Neural crest cell (in vitro differentiated cells): Measurements from ENCODE around the gene SPDYC. TPM values are rescaled to one million over a fixed set of nuclear protein-coding genes. Genes with fewer than 3 reads are reported as not detected.
A peak's percentile ranks its signal among the peaks of the same experiment; 100 is the strongest.

Experiments used
- DNase-seq: peaks from one replicate; pipeline ENCODE4 v3.0.0; 2021; ENCODE audit warnings: low read depth, mixed read lengths, low spot score
- H3K27ac Mint-ChIP-seq: one replicate; pipeline ENCODE4 v1.8.0; 2021; ENCODE audit warnings: mild to moderate bottlenecking, mixed read lengths; ENCODE audit not compliant: unreplicated experiment
- H3K27me3 Mint-ChIP-seq: 2 replicates; pipeline ENCODE4 v1.8.0; 2021; ENCODE audit warnings: low read depth, mild to moderate bottlenecking, mixed read lengths
- H3K36me3 Mint-ChIP-seq: 2 replicates; pipeline ENCODE4 v1.8.0; 2021; ENCODE audit warnings: low read depth, mild to moderate bottlenecking, mixed read lengths
- H3K4me1 Mint-ChIP-seq: 2 replicates; pipeline ENCODE4 v1.8.0; 2021; ENCODE audit warnings: mixed read lengths
- H3K4me3 Mint-ChIP-seq: one replicate; pipeline ENCODE4 v1.8.0; 2021; ENCODE audit warnings: mild to moderate bottlenecking, mixed read lengths
- H3K9me3 Mint-ChIP-seq: 2 replicates; pipeline ENCODE4 v1.8.0; 2021; ENCODE audit warnings: mixed read lengths
- total RNA-seq: library from RNA; stranded (reverse); gene quantifications from 2 replicates; pipeline ENCODE4 v1.2.1, GENCODE V29; 2021
- TF ChIP-seq, protein P1 (sequence below): fragments of 200-600 bp; sonication (generic); conservative IDR thresholded peaks from 2 replicates; pipeline ENCODE4 v1.5.0; 2021; ENCODE audit warnings: antibody characterized with exemption, mild to moderate bottlenecking

Gene SPDYC
- total RNA-seq, 1 donor from 2014 or later = not detected

DNA sequence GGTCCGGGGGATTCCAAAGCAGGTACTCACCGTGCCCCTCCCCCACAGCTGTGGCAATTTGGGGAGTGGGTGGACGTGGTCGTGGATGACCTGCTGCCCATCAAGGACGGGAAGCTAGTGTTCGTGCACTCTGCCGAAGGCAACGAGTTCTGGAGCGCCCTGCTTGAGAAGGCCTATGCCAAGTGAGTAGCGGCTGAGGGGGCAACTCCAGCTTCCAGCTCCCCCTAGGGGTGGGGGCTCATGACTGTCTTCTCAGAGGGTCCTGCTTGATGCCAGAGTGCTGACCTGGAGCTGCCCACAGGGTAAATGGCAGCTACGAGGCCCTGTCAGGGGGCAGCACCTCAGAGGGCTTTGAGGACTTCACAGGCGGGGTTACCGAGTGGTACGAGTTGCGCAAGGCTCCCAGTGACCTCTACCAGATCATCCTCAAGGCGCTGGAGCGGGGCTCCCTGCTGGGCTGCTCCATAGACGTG is 15.9 kb downstream of the SPDYC start:
- TF ChIP-seq, protein P1, sequence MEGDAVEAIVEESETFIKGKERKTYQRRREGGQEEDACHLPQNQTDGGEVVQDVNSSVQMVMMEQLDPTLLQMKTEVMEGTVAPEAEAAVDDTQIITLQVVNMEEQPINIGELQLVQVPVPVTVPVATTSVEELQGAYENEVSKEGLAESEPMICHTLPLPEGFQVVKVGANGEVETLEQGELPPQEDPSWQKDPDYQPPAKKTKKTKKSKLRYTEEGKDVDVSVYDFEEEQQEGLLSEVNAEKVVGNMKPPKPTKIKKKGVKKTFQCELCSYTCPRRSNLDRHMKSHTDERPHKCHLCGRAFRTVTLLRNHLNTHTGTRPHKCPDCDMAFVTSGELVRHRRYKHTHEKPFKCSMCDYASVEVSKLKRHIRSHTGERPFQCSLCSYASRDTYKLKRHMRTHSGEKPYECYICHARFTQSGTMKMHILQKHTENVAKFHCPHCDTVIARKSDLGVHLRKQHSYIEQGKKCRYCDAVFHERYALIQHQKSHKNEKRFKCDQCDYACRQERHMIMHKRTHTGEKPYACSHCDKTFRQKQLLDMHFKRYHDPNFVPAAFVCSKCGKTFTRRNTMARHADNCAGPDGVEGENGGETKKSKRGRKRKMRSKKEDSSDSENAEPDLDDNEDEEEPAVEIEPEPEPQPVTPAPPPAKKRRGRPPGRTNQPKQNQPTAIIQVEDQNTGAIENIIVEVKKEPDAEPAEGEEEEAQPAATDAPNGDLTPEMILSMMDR = no peak
- H3K36me3 Mint-ChIP-seq = no peaks in the 10 kb centered on the region
- no peaks in the 10 kb centered on the region for H3K9me3 Mint-ChIP-seq
- H3K4me1 Mint-ChIP-seq = peaks cover 17% of the 10 kb centered on the region
- no peak overlapping the region for H3K4me3 Mint-ChIP-seq
- no peak overlapping the region for H3K27ac Mint-ChIP-seq
- peaks cover 6% of the 10 kb centered on the region for H3K27me3 Mint-ChIP-seq
- DNase-seq = no peak

DNA sequence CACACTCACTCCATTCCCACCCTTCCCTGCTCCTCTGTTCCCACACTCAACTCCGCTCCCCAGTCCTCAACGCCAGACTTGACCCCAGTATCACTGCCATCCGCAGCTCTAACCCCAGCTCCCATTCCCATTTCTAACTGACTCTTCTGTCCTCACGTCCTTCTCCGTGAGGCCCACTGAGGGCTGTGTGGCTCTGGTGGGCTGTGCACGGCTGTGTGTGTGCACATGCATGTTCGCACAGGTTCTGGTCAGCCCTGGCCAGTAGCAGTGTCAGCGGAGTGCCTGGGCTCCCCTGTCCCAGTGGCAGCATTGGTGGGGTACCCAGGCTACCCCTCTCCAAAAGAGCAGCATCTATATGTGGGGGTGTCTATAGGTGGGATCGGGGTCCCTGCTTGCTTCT is 16.7 kb downstream of the SPDYC start:
- Mint-ChIP-seq H3K27me3 (peaks cover 5% of the 10 kb centered on the region), H3K4me1 (peaks cover 17% of the 10 kb centered on the region), H3K27ac (no peak overlapping the region), H3K36me3 (no peaks in the 10 kb centered on the region), H3K9me3 (no peaks in the 10 kb centered on the region), H3K4me3 (peak overlapping the region; percentile 41)
- TF ChIP-seq, protein P1 = no peak
- DNase-seq = no peak

DNA sequence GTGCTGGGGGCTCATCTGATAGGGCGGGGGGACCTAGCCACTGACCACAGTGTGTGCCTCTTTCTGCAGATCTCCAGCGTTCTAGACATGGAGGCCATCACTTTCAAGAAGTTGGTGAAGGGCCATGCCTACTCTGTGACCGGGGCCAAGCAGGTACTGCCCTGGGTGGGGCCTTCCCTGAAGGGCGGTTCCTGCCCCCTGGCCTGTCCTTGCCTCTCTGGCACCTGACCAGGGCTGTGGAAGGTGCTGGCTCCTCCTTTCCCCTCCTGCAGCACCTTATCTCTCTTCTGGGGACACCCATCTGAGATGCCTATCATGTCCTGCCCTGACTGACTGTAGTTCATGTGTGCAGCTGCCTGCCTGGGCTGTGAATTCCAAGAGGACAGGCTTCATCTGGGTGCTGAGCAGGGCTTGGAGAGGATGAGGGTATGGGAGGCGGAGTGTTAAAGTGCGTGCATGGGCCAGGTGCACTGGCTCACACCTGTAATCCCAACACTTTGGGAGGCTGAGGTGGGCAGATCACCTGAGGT is 17.2 kb downstream of the SPDYC start:
- H3K9me3 Mint-ChIP-seq = no peaks in the 10 kb centered on the region
- H3K4me3 Mint-ChIP-seq = no peak overlapping the region
- no peak overlapping the region for H3K27ac Mint-ChIP-seq
- TF ChIP-seq, protein P1 = no peak
- H3K27me3 Mint-ChIP-seq = peaks cover 5% of the 10 kb centered on the region
- H3K36me3 Mint-ChIP-seq = no peaks in the 10 kb centered on the region
- peaks cover 16% of the 10 kb centered on the region for H3K4me1 Mint-ChIP-seq
- DNase-seq = no peak

DNA sequence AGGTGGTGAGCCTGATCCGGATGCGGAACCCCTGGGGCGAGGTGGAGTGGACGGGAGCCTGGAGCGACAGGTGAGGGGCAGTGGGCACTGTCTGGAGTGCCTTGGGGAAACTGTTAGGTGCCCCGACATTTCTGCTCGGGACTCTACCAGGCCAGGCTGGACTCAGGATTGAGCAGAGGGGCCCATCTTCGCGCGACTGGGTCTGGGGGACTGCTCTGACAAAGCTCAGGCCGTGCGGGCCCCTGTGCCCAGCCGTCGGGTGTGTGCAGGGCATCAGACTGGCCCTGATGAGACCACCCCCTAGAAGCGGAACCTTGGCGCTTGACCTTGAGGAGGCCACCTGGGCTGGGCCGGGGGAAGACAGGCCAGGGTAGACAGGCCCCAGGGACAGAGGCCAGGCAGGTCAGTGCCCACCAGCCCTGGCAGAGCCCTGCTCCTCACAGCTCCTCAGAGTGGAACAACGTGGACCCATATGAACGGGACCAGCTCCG is 18.0 kb downstream of the SPDYC start:
- H3K4me3 Mint-ChIP-seq = no peak overlapping the region
- H3K27me3 Mint-ChIP-seq = peaks cover 2% of the 10 kb centered on the region
- H3K36me3 Mint-ChIP-seq = no peaks in the 10 kb centered on the region
- no peak for DNase-seq
- TF ChIP-seq, protein P1 = no peak
- H3K4me1 Mint-ChIP-seq = peaks cover 13% of the 10 kb centered on the region
- no peak overlapping the region for H3K27ac Mint-ChIP-seq
- no peaks in the 10 kb centered on the region for H3K9me3 Mint-ChIP-seq

DNA sequence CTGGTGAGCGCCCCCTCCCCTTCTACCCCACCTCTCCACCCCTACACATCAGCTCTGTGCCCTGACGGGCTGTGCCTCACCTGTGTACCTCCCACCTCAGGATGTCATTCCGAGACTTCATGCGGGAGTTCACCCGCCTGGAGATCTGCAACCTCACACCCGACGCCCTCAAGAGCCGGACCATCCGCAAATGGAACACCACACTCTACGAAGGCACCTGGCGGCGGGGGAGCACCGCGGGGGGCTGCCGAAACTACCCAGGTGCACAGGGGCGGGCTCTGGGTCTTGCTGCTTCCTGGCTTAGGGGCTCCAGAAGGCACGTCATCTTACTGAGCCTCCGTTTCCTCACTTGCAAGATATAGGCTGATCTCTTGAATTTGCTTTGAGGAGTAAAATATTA is 18.5 kb downstream of the SPDYC start:
- H3K27me3 Mint-ChIP-seq = peaks cover 2% of the 10 kb centered on the region
- no peak overlapping the region for H3K4me3 Mint-ChIP-seq
- no peak overlapping the region for H3K27ac Mint-ChIP-seq
- TF ChIP-seq, protein P1 = no peak
- no peaks in the 10 kb centered on the region for H3K9me3 Mint-ChIP-seq
- no peak for DNase-seq
- no peaks in the 10 kb centered on the region for H3K36me3 Mint-ChIP-seq
- peaks cover 12% of the 10 kb centered on the region for H3K4me1 Mint-ChIP-seq
